Neutrophil (primary cell): ENCODE measurements around the gene TRIM8.

Source experiments
- H3K27ac ChIP-seq: fragments of 200-600 bp; sonication (generic); 2 replicates; pipeline ENCODE4 v1.5.1; 2016; ENCODE audit warnings: mild to moderate bottlenecking, moderate library complexity
- H3K27me3 ChIP-seq: fragments of 200-600 bp; sonication (generic); 2 replicates; pipeline ENCODE4 v1.6.0; 2016; ENCODE audit warnings: mild to moderate bottlenecking
- H3K36me3 ChIP-seq: fragments of 200-600 bp; sonication (generic); 2 replicates; pipeline ENCODE4 v1.5.1; 2017
- H3K4me1 ChIP-seq, 2 experiments: fragments of 200-600 bp in 1 of 2; sonication (generic) in 1 of 2; 1 replicate in 1 of 2; 2 replicates in 1 of 2; pipeline versions ENCODE4 v1.5.1 to v1.6.1; 2013 to 2016; ENCODE audit warnings: low read depth in 1 of 2, low read length in 1 of 2, mild to moderate bottlenecking in 1 of 2, moderate library complexity in 1 of 2; ENCODE audit not compliant: control insufficient read depth in 1 of 2, insufficient read depth in 1 of 2
- H3K4me3 ChIP-seq, 2 experiments: fragments of 200-600 bp in 1 of 2; sonication (generic) in 1 of 2; 1 replicate in 1 of 2; 2 replicates in 1 of 2; pipeline ENCODE4 v1.5.1; 2013 to 2016; ENCODE audit warnings: low read depth in 1 of 2, low read length in 1 of 2, mild to moderate bottlenecking in 1 of 2, moderate library complexity in 1 of 2
- H3K9me3 ChIP-seq: fragments of 200-600 bp; sonication (generic); 2 replicates; pipeline ENCODE4 v1.5.1; 2016
- TF ChIP-seq, protein P1 (sequence below): fragments of 200-600 bp; sonication (generic); IDR thresholded peaks from 2 replicates; pipeline ENCODE4 v1.5.1; 2016; ENCODE audit warnings: antibody characterized with exemption

The TRIM8 gene

DNA sequence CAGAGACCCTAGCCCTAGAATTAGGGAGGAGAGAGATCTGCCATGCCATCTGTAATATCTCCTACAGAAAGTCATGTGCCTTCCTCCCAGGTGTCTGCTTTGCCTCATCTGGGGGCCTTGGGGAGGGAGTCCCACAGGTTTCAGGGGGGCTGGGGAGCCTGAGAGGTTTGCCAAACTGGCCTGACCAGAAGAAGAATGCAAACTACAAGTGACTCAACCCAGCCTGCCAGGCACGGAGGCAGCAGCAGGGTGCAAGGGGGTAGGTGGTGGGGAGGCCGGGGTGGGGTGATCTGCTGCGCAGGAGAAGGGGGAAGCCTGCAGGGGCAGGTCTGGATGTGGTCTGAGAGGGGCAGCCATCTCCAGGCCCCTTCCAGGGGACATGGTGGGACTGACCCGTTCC lies 9.6 kb upstream of the TRIM8 start:
- Histone ChIP-seq H3K27me3 (no peaks in the 10 kb centered on the region), H3K4me3 (peak overlapping the region in 1 of 2 experiments; percentile 31), H3K27ac (peak overlapping the region; percentile 89), H3K36me3 (peaks cover 7% of the 10 kb centered on the region), H3K9me3 (no peaks in the 10 kb centered on the region), H3K4me1 (peaks cover 46 to 47% of the 10 kb centered on the region in 2 experiments)
- TF ChIP-seq, protein P1, sequence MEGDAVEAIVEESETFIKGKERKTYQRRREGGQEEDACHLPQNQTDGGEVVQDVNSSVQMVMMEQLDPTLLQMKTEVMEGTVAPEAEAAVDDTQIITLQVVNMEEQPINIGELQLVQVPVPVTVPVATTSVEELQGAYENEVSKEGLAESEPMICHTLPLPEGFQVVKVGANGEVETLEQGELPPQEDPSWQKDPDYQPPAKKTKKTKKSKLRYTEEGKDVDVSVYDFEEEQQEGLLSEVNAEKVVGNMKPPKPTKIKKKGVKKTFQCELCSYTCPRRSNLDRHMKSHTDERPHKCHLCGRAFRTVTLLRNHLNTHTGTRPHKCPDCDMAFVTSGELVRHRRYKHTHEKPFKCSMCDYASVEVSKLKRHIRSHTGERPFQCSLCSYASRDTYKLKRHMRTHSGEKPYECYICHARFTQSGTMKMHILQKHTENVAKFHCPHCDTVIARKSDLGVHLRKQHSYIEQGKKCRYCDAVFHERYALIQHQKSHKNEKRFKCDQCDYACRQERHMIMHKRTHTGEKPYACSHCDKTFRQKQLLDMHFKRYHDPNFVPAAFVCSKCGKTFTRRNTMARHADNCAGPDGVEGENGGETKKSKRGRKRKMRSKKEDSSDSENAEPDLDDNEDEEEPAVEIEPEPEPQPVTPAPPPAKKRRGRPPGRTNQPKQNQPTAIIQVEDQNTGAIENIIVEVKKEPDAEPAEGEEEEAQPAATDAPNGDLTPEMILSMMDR: no peak

DNA sequence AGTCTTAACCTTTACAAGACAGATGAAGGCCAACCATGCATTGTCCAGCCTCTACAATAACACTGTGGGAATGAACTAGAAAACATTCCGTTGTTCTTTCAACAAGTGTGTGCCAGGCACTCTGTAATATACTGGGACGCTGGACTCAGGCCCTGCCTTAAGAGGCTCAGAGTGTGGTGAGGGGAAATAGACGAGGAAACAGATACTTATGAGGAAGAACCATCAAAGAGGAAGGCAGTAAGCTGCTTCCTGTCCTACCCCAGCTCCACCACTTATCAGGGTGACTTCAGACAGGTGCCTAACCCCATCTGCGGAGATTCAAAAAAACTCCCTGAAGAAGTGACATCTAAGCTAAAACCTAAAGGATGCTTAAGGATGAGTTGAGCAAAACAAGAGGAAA lies 8.9 kb upstream of the TRIM8 start:
- TF ChIP-seq, protein P1: no peak
- no peaks in the 10 kb centered on the region for H3K9me3 ChIP-seq

DNA sequence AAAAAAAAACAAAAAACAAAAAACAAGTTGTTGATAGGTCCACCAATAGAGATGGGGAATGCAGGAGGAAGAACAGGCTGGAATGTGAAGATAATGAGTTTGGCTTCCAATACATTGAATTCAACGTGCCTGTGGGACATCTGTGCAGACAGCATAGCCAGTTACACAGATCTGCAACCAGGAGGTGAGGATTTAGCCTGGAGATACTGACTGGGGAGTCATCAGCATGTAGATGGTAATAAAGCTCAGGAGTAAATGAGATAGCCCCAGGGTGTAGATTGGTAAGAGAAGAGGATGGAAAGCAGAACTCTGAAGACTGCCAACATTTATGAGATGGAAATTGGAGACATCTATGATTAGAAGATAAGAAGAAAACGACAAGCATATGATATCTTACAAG lies 4.7 kb upstream of the TRIM8 start:
- no peak overlapping the region for H3K4me3 ChIP-seq
- peaks cover 23 to 32% of the 10 kb centered on the region in 2 experiments for H3K4me1 ChIP-seq
- no peaks in the 10 kb centered on the region for H3K27me3 ChIP-seq
- H3K36me3 ChIP-seq: no peaks in the 10 kb centered on the region
- no peaks in the 10 kb centered on the region for H3K9me3 ChIP-seq
- TF ChIP-seq, protein P1: no peak
- H3K27ac ChIP-seq: no peak overlapping the region

More for the DNA sequence above, 8.9 kb upstream of the TRIM8 start:
- Histone ChIP-seq H3K27me3 (no peaks in the 10 kb centered on the region), H3K36me3 (peaks cover 1% of the 10 kb centered on the region), H3K27ac (peak overlapping the region; percentile 89), H3K4me3 (peak overlapping the region; percentile 6 to 31), H3K4me1 (peaks cover 46 to 47% of the 10 kb centered on the region in 2 experiments)

DNA sequence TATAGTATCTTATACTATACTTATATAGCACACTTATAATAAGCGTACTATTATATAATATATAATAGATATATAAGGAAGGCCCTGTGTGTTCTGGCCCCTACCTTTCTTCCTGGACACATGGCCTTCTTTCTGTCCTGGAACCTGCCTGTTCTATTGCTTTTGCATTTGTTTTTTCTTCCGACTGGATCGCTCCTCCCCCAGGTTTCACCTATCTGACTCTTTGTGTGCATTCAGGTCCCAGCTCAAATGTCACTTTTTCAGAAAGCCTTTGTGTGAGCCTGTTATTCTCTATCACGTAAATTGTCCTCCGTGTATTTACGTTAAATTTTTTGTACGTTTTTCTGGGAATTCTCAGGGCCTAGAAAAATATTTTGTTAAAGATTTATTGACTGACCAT lies 2.9 kb upstream of the TRIM8 start:
- TF ChIP-seq, protein P1: no peak
- H3K4me1 ChIP-seq: peaks cover 15 to 22% of the 10 kb centered on the region in 2 experiments
- H3K36me3 ChIP-seq: no peaks in the 10 kb centered on the region
- H3K27ac ChIP-seq: peak overlapping the region; percentile 100
- H3K4me3 ChIP-seq: peak overlapping the region; percentile 77 to 93
- H3K27me3 ChIP-seq: no peaks in the 10 kb centered on the region
- H3K9me3 ChIP-seq: no peaks in the 10 kb centered on the region

DNA sequence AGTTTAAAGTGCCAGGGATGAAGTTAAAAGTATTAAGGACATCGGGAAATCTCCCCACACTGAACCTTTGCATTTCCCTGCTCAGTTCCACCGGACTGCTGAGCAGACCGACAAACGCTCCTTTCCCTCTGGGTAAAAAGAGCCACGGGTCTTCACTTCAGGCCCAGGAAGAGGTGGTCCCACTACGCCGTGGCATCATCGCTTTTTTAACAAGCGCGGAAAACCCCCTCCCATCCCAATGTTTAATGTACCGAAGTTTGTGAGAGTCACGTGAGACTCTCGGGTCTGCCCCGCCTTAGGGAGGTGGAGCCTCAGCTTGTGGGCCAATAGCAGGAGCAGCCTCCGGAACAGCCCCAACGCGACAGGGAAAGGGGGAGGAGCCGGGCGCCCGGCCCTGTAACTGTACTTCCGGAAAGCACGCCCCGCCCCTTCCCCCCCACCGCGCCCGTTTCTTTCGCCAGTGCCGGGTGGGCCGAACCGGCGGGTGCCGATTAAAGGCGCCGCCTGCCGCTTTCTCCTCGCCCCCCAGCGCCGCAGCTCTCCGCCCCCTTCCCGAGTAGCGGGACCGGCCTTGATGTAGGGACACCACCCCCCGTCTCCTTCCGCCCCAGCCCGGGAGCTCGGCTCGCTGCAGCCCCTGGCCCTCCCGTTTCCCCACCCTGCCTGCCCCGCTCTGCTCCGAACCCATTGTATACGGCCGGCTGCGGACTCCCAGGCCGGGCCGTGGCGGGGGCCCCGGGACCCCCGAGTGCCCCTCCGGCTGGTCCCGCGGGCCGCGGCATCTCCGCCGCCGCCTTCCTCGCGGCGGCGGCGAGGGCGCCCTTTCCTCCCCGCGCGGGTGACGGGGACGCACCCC lies 2.2 kb upstream of the TRIM8 start:
- Histone ChIP-seq H3K36me3 (no peaks in the 10 kb centered on the region), H3K4me1 (peaks cover 20 to 24% of the 10 kb centered on the region in 2 experiments), H3K9me3 (no peaks in the 10 kb centered on the region), H3K27ac (peak overlapping the region; percentile 100), H3K27me3 (no peaks in the 10 kb centered on the region), H3K4me3 (peak overlapping the region; percentile 77 to 93)
- TF ChIP-seq, protein P1: peak; percentile 35
